Measurements from ENCODE around the gene MCF2L.

DNA sequence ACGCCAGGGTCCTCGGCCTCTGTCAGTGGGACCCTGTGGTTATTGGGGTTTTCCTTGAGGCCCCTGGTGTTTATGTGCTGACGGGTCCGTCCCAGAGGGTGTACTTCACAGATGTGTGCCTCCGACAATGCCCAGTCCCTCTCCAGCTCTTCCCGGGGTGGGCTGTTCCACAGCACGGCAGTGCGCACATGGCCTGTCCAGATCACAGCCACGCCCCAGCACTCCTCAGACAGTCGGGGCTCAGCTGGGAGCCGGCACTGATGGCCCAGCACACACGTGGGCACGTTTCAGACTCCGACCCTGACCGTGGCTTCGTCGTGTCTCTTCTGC lies 119.6 kb downstream of the MCF2L start:
- TF ChIP-seq CTCF (IDR thresholded peaks at IDR 0.05) (no peak), POLR2A (IDR thresholded peaks at IDR 0.05) (no peak)

All from breast epithelium (tissue), 3 donors.